SU-DHL-6 (cell line): Measurements from ENCODE around the gene DDX24.

Source experiments
- CTCF ChIP-seq: fragments of 200-600 bp; sonication (generic); IDR thresholded peaks from one replicate; pipeline ENCODE4 v1.5.1; 2017; ENCODE audit warnings: antibody characterized with exemption, mild to moderate bottlenecking, low read length, moderate library complexity; ENCODE audit not compliant: insufficient read depth, poor library complexity, severe bottlenecking
- EZH2phosphoT487 ChIP-seq: fragments of 200-600 bp; sonication (generic), shearing (Covaris generic); conservative IDR thresholded peaks from 2 replicates; pipeline ENCODE4 v1.6.1; 2018; ENCODE audit warnings: mild to moderate bottlenecking, antibody characterized with exemption, low read length, moderate library complexity, mixed read lengths

DNA sequence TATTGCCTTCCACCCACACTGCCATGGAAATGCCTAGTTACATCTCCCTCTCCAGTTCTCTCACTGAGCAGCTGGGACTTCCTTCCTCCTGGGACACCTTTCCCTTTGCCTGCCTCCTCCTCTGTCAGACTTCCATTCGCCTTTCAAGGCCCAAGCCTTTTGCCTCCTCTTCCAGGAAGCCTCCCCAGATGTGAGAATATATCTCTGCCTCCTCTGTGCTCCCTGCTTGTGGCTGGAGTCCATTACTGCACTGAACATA, 45.3 kb upstream of the DDX24 start:
- TF ChIP-seq CTCF (no peak), EZH2phosphoT487 (no peak)
